Ishikawa (cell line): Measurements from ENCODE around the gene LRIT2.

Source experiments
- CEBPB ChIP-seq: IDR thresholded peaks from 2 replicates; pipeline ENCODE4 v1.6.1; 2012
- CREB1 ChIP-seq: IDR thresholded peaks from 2 replicates; pipeline ENCODE4 v1.6.1; 2012; ENCODE audit warnings: low read depth
- EGR1 ChIP-seq: IDR thresholded peaks from 2 replicates; pipeline ENCODE4 v1.6.1; 2012
- EP300 ChIP-seq: IDR thresholded peaks from 2 replicates; pipeline ENCODE4 v1.6.1; 2012; ENCODE audit warnings: borderline replicate concordance
- FOXM1 ChIP-seq: IDR thresholded peaks from 2 replicates; pipeline ENCODE4 v1.6.1; 2012; ENCODE audit warnings: low read depth, borderline replicate concordance
- MAX ChIP-seq: IDR thresholded peaks from 2 replicates; pipeline ENCODE4 v1.6.1; 2012
- NFIC ChIP-seq: IDR thresholded peaks from 2 replicates; pipeline ENCODE4 v1.6.1; 2012
- RAD21 ChIP-seq: IDR thresholded peaks from 2 replicates; pipeline ENCODE4 v1.6.1; 2012; ENCODE audit warnings: low read depth
- REST ChIP-seq: IDR thresholded peaks from 2 replicates; pipeline ENCODE4 v1.6.1; 2012; ENCODE audit warnings: low read depth, mild to moderate bottlenecking
- TAF1 ChIP-seq: IDR thresholded peaks from 2 replicates; pipeline ENCODE4 v1.6.1; 2012; ENCODE audit warnings: low read depth, mild to moderate bottlenecking
- TCF12 ChIP-seq: IDR thresholded peaks from 2 replicates; pipeline ENCODE4 v1.6.1; 2012; ENCODE audit warnings: low read depth
- TEAD4 ChIP-seq: IDR thresholded peaks from 2 replicates; pipeline ENCODE4 v1.6.1; 2012
- USF1 ChIP-seq: IDR thresholded peaks from 2 replicates; pipeline ENCODE4 v1.6.1; 2012
- YY1 ChIP-seq: IDR thresholded peaks from 2 replicates; pipeline ENCODE4 v1.6.1; 2012; ENCODE audit warnings: low read depth
- ZBTB7A ChIP-seq: IDR thresholded peaks from 2 replicates; pipeline ENCODE4 v1.6.1; 2012; ENCODE audit warnings: low read depth

LRIT2 gene

GRCh38 chr10:84193846-84194423 is 31.4 kb downstream of the LRIT2 start:
- TF ChIP-seq ZBTB7A (0 out of 2 replicates have a peak, but pooled peaks have one; percentile 14), CEBPB (no peak)

GRCh38 chr10:84193327-84193726 is 32.0 kb downstream of the LRIT2 start:
- TF ChIP-seq FOXM1, result no peak
- TF ChIP-seq EGR1, result no peak
- TF ChIP-seq TAF1, result no peak
- TF ChIP-seq ZBTB7A, result no peak
- TF ChIP-seq CEBPB, result no peak
- TF ChIP-seq USF1, result no peak
- TF ChIP-seq TEAD4, result no peak
- no peak for TF ChIP-seq RAD21
- TF ChIP-seq NFIC, result no peak
- no peak for TF ChIP-seq EP300
- no peak for TF ChIP-seq REST
- no peak for TF ChIP-seq YY1
- TF ChIP-seq CREB1, result no peak
- no peak for TF ChIP-seq TCF12
- TF ChIP-seq MAX, result no peak

GRCh38 chr10:84191106-84191505 is 34.2 kb downstream of the LRIT2 start:
- no peak for TF ChIP-seq TEAD4
- TF ChIP-seq EP300, result no peak
- TF ChIP-seq TAF1, result no peak
- no peak for TF ChIP-seq RAD21
- no peak for TF ChIP-seq TCF12
- TF ChIP-seq USF1, result no peak
- TF ChIP-seq MAX, result no peak
- TF ChIP-seq NFIC, result no peak
- no peak for TF ChIP-seq CREB1
- no peak for TF ChIP-seq ZBTB7A
- TF ChIP-seq FOXM1, result no peak
- no peak for TF ChIP-seq CEBPB
- TF ChIP-seq EGR1, result no peak
- no peak for TF ChIP-seq REST
- no peak for TF ChIP-seq YY1

GRCh38 chr10:84190621-84191020 is 34.7 kb downstream of the LRIT2 start:
- no peak for TF ChIP-seq RAD21
- no peak for TF ChIP-seq FOXM1
- TF ChIP-seq USF1, result no peak
- no peak for TF ChIP-seq CREB1
- TF ChIP-seq TCF12, result no peak
- TF ChIP-seq TAF1, result no peak
- no peak for TF ChIP-seq REST
- TF ChIP-seq EP300, result no peak
- no peak for TF ChIP-seq TEAD4
- no peak for TF ChIP-seq ZBTB7A
- TF ChIP-seq NFIC, result no peak
- TF ChIP-seq CEBPB, result no peak
- no peak for TF ChIP-seq YY1
- TF ChIP-seq MAX, result no peak
- TF ChIP-seq EGR1, result no peak
